IPS-18a (cell line): ENCODE data around the gene CPED1.

Experiments used
- H3K27ac ChIP-seq: one replicate; pipeline ENCODE4 v1.5.1; 2013; ENCODE audit warnings: low read length
- H3K27me3 ChIP-seq: one replicate; pipeline ENCODE4 v1.6.1; 2013; ENCODE audit warnings: mild to moderate bottlenecking, low read length; ENCODE audit not compliant: control insufficient read depth, insufficient read depth
- H3K36me3 ChIP-seq: one replicate; pipeline ENCODE4 v1.6.1; 2013; ENCODE audit warnings: low read depth, low read length; ENCODE audit not compliant: control insufficient read depth
- H3K4me1 ChIP-seq: one replicate; pipeline ENCODE4 v1.6.1; 2013; ENCODE audit warnings: low read depth, low read length; ENCODE audit not compliant: control insufficient read depth
- H3K4me3 ChIP-seq: one replicate; pipeline ENCODE4 v1.5.1; 2013; ENCODE audit warnings: low read length
- H3K9ac ChIP-seq: one replicate; pipeline ENCODE4 v1.6.1; 2013; ENCODE audit warnings: mild to moderate bottlenecking, low read length, moderate library complexity
- H3K9me3 ChIP-seq: one replicate; pipeline ENCODE4 v1.6.1; 2013; ENCODE audit warnings: low read depth, low read length; ENCODE audit not compliant: control insufficient read depth

CPED1 gene

DNA sequence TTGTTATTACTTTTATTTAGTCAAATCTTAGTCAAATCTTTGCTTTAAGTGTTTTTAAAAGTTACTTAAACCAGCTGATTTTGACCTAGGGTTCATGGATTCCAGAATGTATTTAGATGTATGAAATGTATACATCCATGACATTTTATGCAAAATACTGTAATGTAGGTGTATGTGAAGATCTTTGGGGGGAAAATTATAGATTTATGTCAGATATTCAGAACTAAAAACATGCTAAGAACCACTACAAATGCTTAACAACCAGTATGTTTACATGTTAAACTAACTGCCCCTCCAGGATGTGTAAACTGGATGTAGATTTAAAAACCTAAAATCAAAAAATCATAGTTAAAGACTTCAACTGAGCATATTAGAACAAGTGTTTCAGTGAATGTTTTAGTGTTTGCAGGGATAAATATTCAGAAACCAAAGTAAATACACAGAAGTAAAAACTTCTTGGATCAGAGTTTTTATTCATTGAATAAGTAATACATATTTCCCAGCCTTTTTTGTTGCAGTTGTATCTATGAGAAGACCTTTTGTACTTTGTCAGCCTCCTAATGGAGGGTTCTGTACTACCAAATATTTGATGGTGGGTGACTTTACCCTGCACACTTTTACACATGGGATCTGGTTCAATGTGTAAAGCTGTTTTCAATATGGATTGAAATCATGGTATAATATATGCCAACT is 3.9 kb downstream of the CPED1 start:
- no peak overlapping the region for H3K9ac ChIP-seq
- H3K4me1 ChIP-seq: peaks cover 8% of the 10 kb centered on the region
- H3K27me3 ChIP-seq: peaks cover 26% of the 10 kb centered on the region
- no peaks in the 10 kb centered on the region for H3K36me3 ChIP-seq
- H3K4me3 ChIP-seq: no peak overlapping the region
- H3K27ac ChIP-seq: no peak overlapping the region
- H3K9me3 ChIP-seq: no peaks in the 10 kb centered on the region

DNA sequence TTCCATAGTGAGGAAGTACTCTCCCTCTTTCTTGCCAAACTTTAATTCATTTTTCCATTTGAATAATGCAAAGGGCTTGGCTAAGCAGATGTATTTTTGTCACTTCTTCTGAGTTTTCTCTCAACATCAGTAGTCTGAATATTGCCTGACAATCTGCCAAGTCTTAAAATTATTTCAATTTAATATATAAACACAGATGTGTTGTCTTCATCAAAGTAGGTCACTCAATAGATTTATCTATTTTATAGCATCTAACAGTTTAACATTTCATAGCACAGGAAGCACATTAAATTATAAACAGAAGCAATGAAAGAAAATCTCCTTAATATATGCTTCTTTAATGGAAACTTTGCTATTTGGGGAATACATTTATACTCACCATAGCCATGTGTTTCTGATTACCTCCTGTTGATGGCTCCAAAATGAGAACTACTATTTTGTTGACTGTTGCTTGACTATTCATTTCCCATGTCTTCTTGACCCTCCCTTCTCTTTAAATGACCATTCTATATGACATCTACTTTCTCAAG is 4.5 kb downstream of the CPED1 start:
- no peaks in the 10 kb centered on the region for H3K36me3 ChIP-seq
- no peak overlapping the region for H3K9ac ChIP-seq
- H3K27ac ChIP-seq: no peak overlapping the region
- peaks cover 4% of the 10 kb centered on the region for H3K4me1 ChIP-seq
- peaks cover 21% of the 10 kb centered on the region for H3K27me3 ChIP-seq
- no peak overlapping the region for H3K4me3 ChIP-seq
- no peaks in the 10 kb centered on the region for H3K9me3 ChIP-seq

DNA sequence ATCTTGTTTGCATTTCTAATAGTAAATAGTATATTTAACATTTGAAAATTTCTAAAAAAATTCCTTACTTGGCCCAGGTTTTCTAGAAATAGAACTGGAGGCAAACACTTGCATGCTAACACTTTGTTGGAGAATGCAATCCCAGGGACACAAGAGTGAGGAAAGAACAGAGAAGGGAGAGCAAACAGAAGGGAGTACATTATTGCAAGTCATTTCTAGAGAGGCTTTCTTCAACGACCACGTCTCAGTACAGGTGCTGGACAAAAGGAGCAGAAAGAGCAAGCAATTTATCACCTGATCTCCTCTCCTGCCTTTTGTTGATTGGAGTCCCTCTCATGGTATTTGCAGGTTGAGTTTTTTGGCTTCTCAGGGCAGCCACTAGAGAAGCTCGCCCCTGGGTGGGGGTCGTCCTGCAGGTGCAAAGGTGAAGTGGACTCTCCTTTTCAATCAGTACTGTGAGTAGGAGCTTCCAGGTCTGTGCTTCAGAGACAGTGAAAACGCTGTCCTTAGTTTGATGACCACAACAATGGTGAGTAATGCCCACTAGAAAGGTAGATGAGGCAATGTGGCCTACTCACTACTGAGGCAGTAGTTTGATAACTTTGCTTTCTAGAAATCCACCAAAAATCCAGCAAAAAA is 5.2 kb downstream of the CPED1 start:
- H3K9me3 ChIP-seq: no peaks in the 10 kb centered on the region
- no peak overlapping the region for H3K27ac ChIP-seq
- no peak overlapping the region for H3K4me3 ChIP-seq
- H3K36me3 ChIP-seq: no peaks in the 10 kb centered on the region
- no peaks in the 10 kb centered on the region for H3K4me1 ChIP-seq
- peaks cover 15% of the 10 kb centered on the region for H3K27me3 ChIP-seq
- no peak overlapping the region for H3K9ac ChIP-seq

DNA sequence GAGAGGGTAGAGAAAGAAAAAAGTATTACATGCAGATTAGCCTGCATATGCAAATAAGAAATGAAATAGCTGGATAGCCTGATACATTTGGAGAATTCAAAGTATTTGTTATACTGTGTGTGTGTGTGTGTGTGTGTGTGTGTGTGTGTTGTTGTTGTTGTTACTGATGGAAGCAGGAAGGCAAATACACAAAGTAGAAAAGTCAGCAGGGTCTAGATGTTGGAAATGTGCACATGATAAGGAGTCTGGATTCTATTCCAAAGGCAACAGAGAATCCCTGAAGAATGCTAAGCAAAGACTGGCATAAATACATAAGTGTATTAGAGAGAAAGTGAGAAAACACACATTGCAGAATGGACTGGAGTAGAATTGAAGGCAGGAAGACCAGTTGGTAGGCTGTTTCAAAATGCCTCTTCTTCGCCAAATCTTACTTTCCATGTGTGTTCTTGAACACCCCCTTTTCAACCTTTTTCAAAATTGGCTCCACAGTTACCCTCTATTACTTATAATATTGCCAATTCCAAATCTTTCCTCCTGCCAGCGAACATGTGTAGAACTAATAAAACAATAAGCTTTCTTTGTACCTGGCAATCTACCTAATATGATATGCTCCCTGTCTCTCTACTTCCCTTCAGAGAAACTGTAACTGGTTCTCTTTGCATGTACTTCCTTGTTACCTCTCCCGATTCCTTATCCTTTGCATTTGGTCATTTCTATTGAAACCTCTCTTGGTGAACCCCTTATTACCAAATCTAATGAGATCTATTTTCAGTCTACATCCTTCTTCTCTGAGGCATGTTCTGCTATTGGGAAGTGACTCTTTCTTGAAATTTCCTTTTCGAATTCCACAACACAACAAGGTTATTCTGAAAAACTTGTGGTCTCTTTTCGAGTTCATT is 6.2 kb downstream of the CPED1 start:
- no peaks in the 10 kb centered on the region for H3K4me1 ChIP-seq
- no peaks in the 10 kb centered on the region for H3K36me3 ChIP-seq
- no peak overlapping the region for H3K9ac ChIP-seq
- no peak overlapping the region for H3K4me3 ChIP-seq
- H3K27me3 ChIP-seq: peaks cover 4% of the 10 kb centered on the region
- no peaks in the 10 kb centered on the region for H3K9me3 ChIP-seq
- H3K27ac ChIP-seq: no peak overlapping the region

DNA sequence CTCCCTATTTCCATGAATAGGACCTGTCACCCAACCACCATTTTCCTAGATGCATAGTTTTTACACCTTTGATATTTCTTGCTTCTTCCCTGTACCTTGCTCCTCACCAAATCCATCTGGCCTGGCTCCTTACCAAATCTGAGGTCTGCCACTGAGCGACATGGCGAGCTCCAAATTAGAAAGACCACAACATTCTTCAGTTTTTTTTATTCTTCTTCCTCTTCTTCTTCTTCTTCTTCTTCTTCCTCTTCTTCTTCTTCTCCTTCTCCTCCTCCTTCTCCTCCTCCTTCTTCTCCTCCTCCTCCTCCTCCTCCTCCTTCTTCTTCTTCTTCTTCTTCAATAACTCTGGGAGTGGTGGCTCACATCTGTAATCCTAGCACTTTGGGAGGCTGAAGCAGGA is 7.1 kb downstream of the CPED1 start:
- H3K27me3 ChIP-seq: no peaks in the 10 kb centered on the region
- H3K4me3 ChIP-seq: no peak overlapping the region
- H3K27ac ChIP-seq: no peak overlapping the region
- no peaks in the 10 kb centered on the region for H3K9me3 ChIP-seq
- no peaks in the 10 kb centered on the region for H3K36me3 ChIP-seq
- H3K4me1 ChIP-seq: no peaks in the 10 kb centered on the region
- no peak overlapping the region for H3K9ac ChIP-seq

DNA sequence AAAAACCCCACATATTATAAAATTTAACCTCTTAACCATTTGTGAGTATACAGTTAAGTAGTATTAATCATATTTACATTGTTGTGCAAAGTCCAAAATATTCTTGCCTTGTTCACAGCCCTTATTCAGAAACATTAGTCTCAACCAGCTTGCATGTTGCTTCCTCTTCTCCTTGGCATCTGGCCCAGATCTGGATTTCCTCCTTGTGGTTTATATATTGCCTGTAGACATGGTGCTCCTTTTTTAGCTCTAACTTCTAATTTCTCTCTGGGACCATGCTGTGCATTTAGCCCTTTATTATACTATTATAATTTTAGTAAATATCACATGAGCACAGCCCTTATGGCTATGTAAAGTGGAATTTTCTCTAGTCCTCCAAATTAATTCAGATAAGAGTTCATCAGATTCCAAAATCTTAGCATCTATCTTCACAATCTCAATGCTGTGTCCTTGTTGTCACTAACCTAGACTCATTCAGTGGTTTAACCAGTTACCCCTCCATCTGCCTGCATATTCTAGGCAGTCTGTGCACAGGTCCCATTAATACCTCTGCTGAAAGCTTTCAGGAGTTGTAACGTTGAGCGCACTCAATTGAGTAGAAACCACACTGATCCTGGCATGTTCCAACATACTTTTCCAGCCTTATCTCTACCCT is 7.9 kb downstream of the CPED1 start:
- H3K9ac ChIP-seq: no peak overlapping the region
- no peaks in the 10 kb centered on the region for H3K9me3 ChIP-seq
- H3K27me3 ChIP-seq: no peaks in the 10 kb centered on the region
- no peaks in the 10 kb centered on the region for H3K36me3 ChIP-seq
- no peaks in the 10 kb centered on the region for H3K4me1 ChIP-seq
- no peak overlapping the region for H3K27ac ChIP-seq
- H3K4me3 ChIP-seq: no peak overlapping the region

DNA sequence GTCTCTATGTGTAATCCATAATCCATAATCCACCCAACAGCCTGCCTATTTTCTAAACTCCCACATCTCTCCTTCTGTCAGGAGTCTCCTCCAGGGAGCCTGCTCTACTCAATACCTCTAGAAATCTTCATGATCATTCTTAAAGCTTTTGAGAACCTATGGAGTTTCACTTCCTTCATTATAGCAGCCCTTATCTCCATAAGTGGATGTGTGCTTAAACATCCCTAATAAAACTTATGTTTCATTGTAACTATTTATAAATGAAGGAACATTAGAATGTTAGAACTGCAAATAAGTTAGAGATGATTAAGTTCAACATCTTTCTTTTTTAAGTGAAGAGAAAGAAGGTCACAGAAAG is 8.5 kb downstream of the CPED1 start:
- no peaks in the 10 kb centered on the region for H3K36me3 ChIP-seq
- no peaks in the 10 kb centered on the region for H3K27me3 ChIP-seq
- no peak overlapping the region for H3K4me3 ChIP-seq
- no peaks in the 10 kb centered on the region for H3K9me3 ChIP-seq
- H3K4me1 ChIP-seq: no peaks in the 10 kb centered on the region
- H3K9ac ChIP-seq: no peak overlapping the region
- no peak overlapping the region for H3K27ac ChIP-seq

DNA sequence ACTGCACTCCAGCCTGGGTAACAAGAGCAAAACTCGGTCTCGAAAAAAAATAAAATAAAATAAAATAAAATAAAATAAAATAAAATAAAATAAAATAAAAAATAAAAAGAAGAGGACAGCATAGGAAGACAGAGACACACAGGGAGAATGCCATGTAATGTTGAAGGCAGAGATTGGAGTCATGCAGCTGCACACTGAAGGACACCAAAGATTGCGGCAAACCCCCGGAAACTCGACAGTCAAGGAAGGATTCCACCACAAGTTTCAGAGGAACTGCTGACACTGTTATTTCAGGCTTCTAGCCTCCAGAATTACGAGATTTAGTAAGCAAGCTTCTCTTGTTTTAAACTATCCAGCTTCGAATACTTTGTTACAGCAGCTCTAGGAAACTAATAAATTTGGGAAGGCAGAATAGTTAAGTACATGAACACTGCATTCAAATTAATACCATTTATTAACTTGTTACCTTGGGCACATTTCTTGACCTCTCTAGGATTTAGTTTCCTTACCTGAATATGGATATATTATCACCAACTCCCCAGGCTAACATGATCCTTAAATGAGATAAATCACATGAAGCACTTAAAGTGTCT is 9.5 kb downstream of the CPED1 start:
- H3K4me3 ChIP-seq: no peak overlapping the region
- H3K27me3 ChIP-seq: no peaks in the 10 kb centered on the region
- H3K4me1 ChIP-seq: no peaks in the 10 kb centered on the region
- no peaks in the 10 kb centered on the region for H3K9me3 ChIP-seq
- no peaks in the 10 kb centered on the region for H3K36me3 ChIP-seq
- H3K27ac ChIP-seq: no peak overlapping the region
- no peak overlapping the region for H3K9ac ChIP-seq

DNA sequence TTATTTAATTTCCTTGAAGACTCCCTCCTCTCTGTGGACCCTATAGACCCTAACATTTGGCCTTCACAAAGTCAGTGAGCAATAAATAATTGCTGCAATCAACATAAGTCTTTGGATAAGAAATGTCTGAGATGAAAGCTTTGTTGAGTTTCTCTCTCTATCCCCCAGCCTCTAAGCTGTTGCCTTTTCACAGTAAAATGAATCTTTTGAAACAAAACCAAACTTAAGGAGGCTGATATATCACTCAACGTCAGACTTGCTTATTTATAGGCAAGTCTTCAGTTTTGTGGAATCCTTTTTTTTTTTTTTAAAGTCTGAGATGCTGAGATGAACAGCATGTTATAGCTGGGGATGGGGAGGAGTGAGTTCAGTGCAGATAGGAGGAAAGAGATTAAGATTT is 10.0 kb downstream of the CPED1 start:
- Histone ChIP-seq H3K36me3 (no peaks in the 10 kb centered on the region), H3K4me1 (no peaks in the 10 kb centered on the region), H3K27me3 (no peaks in the 10 kb centered on the region), H3K27ac (no peak overlapping the region), H3K9ac (no peak overlapping the region), H3K4me3 (no peak overlapping the region), H3K9me3 (no peaks in the 10 kb centered on the region)

DNA sequence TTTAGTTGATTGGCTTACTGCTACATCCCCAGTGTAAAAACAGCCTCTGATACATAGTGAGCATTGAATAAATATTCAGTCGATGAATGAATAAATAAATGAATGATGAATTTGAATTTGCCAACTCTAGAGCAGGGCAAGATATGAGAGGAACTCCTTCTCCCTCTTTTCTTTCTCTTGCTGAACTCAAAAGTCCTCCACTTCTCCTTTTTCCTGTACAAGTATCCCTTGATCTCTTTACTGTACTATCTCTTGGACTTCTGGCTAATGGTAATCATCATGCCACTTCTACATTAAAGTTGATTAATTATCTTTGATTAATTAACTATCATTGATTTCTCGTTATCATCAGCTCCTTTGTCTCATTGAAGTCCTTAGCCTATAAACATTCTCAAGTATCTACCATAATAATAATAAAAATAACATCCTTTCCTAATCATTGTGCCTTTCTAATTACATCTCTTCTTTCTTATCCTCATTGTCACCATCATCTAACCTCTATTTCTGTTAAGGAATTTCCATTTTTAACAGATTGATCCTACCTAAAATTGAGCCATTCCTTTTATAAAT is 10.6 kb downstream of the CPED1 start:
- Histone ChIP-seq H3K4me3 (no peak overlapping the region), H3K27me3 (no peaks in the 10 kb centered on the region), H3K4me1 (no peaks in the 10 kb centered on the region), H3K9me3 (no peaks in the 10 kb centered on the region), H3K9ac (no peak overlapping the region), H3K27ac (no peak overlapping the region), H3K36me3 (no peaks in the 10 kb centered on the region)
